ENCODE results near the gene NBL1.

DNA sequence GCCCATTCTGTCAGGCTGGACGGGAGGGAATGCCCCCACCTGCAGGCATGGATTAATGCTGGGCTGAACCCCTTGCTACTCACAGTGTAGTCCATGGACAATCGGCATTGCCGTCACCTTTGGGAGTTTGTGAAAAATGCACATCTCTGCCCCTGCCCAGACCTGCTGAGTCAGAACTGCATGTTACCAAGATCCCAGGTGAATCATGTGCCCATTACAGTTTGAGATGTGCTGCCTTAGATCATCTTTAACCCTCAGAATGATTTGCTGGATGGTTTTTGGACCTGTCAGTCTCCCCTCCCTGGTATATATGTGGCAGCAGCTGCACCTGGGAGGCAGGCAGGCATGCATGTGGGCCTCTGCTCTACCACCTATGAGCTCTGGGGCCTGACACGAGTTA lies 35.6 kb downstream of the NBL1 start:
- TF ChIP-seq, protein P1, sequence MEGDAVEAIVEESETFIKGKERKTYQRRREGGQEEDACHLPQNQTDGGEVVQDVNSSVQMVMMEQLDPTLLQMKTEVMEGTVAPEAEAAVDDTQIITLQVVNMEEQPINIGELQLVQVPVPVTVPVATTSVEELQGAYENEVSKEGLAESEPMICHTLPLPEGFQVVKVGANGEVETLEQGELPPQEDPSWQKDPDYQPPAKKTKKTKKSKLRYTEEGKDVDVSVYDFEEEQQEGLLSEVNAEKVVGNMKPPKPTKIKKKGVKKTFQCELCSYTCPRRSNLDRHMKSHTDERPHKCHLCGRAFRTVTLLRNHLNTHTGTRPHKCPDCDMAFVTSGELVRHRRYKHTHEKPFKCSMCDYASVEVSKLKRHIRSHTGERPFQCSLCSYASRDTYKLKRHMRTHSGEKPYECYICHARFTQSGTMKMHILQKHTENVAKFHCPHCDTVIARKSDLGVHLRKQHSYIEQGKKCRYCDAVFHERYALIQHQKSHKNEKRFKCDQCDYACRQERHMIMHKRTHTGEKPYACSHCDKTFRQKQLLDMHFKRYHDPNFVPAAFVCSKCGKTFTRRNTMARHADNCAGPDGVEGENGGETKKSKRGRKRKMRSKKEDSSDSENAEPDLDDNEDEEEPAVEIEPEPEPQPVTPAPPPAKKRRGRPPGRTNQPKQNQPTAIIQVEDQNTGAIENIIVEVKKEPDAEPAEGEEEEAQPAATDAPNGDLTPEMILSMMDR (IDR thresholded peaks at IDR 0.05; ENCODE audit: low read depth, low read length, poor library complexity, severe bottlenecking): no peak
- TF ChIP-seq EZH2phosphoT487 (IDR thresholded peaks at IDR 0.05; ENCODE audit: borderline replicate concordance, low read length): no peak

All from DOHH2 (cell line).